ENCODE results near the gene NDUFB11. TPM values are rescaled to one million over a fixed set of nuclear protein-coding genes. Genes with fewer than 3 reads are reported as not detected.
"Not testable (repeated sequence)": the region's sequence is repeated elsewhere in the genome, so short reads cannot be mapped to it uniquely, and the experiment has no call there.

NDUFB11 gene
- total RNA-seq, 1 donor from 2014 or later, result 212 TPM

DNA sequence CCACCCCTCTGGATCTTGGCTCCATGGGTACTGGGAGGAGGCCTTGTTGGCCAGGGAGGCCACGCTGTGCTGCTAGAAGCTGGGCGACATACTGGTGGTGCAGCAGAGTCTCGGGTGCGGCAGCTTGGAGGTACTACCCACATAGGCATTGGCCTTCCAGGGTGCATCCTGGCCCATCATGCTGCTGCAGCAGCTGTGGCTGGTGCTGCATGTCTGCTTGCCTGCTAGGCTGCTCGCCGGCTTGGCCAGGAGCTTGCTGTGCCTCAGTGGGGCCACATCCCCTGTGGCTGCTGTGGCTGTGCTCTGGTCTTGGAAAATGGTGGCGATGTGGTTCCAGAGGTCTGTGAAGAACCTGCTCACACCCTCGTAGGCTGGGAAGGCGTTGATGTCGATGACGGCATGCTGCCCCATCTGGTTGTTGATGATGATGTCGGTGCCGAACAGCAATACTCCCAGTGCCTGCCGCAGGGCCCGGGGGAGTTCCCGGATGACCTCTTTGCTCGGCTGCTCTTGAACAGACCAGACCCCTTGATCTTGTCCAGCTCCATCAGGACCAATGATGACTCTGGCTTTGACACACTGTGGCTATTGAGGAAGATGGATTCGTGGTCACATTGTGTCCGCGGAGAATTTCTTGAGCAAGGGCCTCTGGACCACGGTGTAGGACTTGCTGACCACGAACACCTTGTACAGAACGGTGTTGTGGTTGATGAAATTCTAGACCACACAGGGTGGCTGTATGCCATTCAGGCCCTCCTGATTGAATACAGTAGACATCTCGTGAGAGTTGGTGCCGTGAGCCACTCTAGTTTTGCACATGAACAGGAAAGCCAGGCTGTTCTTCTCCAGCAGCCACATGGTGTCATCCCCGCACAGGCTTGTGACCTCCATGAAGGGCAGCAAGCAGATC lies 12.4 kb upstream of the NDUFB11 start:
- intact Hi-C loops (cut with DNase I), result no loop called here
- ATAC-seq, result no peak
- DNase-seq (ENCODE audit: missing footprints), result no peak

- DNase-seq (ENCODE audit: missing footprints) (no peak), ATAC-seq (no peak)
- intact Hi-C loops (cut with DNase I), result no loop called here
These were observed 6.9 kb upstream of the NDUFB11 start for GRCh38 chrX:47151435-47151834.

GRCh38 chrX:47148946-47149345 lies 4.4 kb upstream of the NDUFB11 start:
- ATAC-seq, result no peak
- DNase-seq (ENCODE audit: missing footprints), result no peak
- intact Hi-C loops (cut with DNase I), result no loop called here

DNA sequence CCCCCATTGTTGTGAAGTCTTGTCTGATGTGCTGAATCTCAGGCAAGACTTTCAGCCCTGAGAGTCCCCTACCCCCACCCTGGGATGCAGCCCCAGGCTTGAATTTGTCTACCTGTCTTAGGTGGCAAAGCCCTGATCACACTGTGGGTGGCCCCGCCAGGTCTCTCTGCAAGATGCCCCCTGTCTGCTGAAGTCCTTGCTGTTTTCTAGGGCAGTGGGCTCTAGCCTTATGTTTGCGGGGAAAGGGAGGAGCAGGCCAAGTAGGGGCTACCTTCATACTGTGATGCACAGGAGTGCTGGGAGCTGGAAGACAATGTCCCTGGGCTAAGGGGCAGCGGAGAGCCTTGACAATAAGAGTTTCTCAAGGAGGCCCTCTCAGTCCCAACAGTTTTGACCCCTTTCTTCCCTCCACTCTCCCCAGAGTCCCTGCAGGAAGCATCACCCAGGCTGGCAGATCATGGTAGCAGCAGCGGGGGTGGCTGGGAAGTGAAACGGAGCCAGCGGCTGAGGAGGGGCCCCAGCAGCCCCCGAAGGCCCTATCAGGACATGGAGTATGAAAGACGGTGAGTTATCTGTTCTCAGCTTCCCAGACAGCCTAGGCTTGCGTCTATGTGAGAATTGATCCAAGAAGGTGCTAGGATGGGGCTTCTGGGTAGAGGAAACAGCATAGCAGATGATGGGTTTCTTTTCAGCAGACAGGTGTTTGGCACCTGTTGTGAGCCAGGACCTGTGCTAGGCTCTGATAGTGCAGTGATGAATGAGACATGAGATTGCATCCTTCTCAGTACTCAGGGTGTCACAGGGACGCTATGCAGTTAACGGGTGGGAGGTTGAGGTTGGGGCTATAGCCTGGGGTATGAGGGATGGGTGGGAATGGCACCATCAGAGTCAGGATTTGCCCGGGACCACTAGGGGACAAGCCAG lies 2.7 kb upstream of the NDUFB11 start:
- intact Hi-C loops (cut with DNase I), result no loop called here
- no peak for DNase-seq (ENCODE audit: missing footprints)
- ATAC-seq, result no peak

DNA sequence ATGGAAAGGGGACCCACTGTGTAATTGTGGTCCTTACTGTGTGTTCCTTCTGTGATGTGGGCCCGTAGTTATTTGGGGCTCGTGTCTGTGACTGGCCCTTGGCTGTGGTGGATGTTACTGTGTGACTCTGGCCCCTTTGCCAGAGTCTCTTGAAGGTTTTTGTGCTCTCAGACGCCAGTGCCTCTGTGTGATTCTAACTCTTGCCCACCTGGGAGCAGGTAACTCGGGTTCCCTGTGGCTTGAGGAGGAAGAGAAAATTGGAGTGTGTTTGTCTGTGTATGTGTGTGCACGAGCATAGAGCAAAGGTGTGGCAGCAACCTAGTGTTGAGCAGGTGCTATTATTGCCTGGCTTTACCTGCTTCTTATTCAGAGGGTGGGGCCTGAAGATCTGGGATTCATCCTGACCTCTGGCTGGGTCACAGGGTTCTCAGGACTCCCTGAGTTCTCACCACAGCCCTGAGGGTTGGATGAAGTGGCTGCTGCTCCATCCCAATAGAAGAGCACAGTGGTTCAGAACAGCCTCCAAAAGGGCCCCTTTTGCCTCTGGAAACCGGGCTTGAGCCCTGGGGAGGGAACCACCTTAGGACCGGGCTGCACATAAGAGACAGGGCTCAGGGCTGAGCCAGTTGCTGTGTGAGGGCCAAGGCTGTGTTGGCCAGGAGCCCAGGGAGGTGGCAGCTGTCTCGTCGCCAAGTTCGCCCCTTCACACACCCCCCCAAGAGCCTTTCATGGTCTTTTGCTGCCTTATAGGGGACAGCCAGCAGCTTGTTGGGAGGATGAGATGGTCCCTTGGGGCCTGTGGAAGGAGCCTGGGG lies 1.8 kb upstream of the NDUFB11 start:
- ATAC-seq, result no peak
- intact Hi-C loops (cut with DNase I), result no loop called here

DNA sequence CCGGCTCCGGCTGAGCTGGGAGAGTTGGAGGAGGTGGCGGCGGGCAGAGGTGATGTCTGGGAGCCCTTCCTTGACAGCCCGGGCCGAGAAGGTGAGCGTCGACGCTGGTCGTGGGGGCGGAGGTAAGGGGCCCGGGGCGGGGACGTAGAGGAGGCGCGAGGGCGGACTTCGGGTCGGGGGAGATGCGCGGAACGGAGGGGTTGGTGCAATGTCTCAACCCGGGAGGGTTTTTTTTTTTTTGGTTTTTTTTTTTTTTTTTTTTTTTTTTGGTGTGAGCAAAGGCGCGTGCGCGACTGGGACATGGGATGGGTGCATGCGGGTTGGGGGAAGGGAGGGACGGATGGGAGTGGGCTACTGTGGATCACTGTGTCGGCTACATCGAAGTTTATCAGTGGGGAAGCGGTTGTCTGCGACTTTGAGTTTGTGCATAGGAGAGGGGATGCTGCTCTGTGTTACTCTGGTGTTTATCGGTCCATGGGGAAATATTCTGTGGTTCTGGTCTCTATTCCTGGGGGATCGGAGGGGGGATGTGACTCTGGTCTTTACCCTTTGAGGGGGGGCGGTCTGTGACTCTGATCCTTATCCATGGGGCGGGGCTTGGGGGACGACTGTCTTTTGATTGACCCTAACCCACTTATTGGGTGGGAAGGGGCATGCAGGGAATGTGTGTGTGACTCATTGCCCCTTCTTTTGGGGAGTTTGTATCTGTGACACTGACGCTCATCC lies 1.1 kb upstream of the NDUFB11 start:
- ATAC-seq (peak; percentile 17), DNase-seq (ENCODE audit: missing footprints) (no peak)
- intact Hi-C loops (cut with DNase I), result loop anchor here (2.0 kb wide), 1 partner anchor 17 kb away; no protein-coding TSS in a partner anchor

More for the DNA sequence above, 1.8 kb upstream of the NDUFB11 start:
- DNase-seq (ENCODE audit: missing footprints), result no peak

GRCh38 chrX:47143894-47144625 lies 442 bp downstream of the NDUFB11 start:
- ATAC-seq, result peak; percentile 35
- intact Hi-C loops (cut with DNase I), result loop anchor here (2.0 kb wide), 1 partner anchor 15 kb away; no protein-coding TSS in a partner anchor
- DNase-seq (ENCODE audit: missing footprints), result no peak

GRCh38 chrX:47138171-47138570 lies 6.3 kb downstream of the NDUFB11 start:
- no peak for ATAC-seq
- intact Hi-C loops (cut with DNase I), result no loop called here
- DNase-seq (ENCODE audit: missing footprints), result no peak

DNA sequence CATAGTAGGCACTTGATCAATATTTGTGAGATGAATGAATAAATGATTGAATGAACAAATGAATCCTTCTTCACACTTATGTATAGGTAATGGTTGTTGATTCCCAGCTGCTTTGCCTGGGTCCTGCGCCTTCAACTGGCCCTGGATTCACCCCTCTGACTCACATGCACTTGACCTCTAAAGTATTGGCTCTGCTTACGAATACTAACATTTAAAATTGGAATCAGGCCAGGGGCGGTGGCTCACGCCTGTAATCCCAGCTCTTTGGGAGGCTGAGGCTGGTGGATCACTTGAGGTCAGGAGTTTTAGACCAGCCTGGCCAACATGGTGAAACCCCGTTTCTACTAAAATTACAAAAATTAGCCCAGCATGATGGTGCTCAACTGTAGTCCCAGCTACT lies 8.9 kb downstream of the NDUFB11 start:
- intact Hi-C loops (cut with DNase I); ATAC-seq: not testable (repeated sequence)

GRCh38 chrX:47133493-47133892 lies 11.0 kb downstream of the NDUFB11 start:
- DNase-seq (ENCODE audit: missing footprints) (no peak), ATAC-seq (no peak)
- intact Hi-C loops (cut with DNase I), result no loop called here

More for the DNA sequence above, 8.9 kb downstream of the NDUFB11 start:
- not testable (repeated sequence) for DNase-seq (ENCODE audit: missing footprints)

GRCh38 chrX:47129899-47130358 lies 14.6 kb downstream of the NDUFB11 start:
- ATAC-seq (no peak), DNase-seq (ENCODE audit: missing footprints) (no peak)
- intact Hi-C loops (cut with DNase I), result loop anchor here (2.0 kb wide), 1 partner anchor 15 kb away; the partner anchor contains the start of genes NDUFB11 and RBM10

DNA sequence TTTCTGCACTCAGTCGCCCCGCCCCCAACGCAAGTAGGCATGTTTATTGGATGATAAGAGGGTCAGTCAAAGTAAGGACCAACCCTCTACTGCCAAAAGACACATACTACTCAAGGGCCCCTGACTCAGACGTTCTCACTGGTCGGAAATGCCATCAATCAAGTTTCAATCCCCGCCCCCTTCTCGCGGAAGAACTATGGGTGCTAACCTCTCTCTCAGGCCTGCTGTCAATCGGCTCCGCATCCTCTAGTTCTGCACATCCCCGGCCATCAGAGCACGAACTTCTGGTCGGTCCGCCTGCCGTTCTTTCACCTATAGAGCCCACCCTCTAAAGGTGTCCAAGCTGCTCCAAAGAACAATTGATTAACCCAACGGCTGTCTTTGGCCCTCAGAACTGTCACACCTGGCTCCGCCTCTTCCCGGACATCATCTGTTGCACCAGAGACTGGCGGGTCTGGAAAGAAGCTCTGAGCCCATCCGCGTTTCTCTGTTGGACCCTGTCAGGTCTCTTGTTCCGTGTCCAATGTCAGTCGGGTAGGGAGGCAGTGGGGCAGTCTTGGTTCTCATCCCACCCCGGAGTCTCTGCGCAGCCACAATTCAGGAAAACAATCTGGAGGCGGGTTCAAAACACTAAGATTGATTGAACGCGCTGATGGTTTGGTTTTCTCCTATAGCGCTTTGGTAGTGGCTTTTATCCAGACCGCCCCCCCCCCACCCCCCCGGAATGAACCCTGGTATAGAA lies 15.2 kb downstream of the NDUFB11 start:
- intact Hi-C loops (cut with DNase I), result loop anchor here (2.0 kb wide), 1 partner anchor 15 kb away; the partner anchor contains the start of genes NDUFB11 and RBM10
- ATAC-seq (peak; percentile 99), DNase-seq (ENCODE audit: missing footprints) (peak; percentile 93)

GRCh38 chrX:47124466-47124865 lies 20.0 kb downstream of the NDUFB11 start:
- intact Hi-C loops (cut with DNase I); DNase-seq (ENCODE audit: missing footprints); ATAC-seq: not testable (repeated sequence)

GRCh38 chrX:47116551-47117110 lies 27.9 kb downstream of the NDUFB11 start:
- intact Hi-C loops (cut with DNase I); DNase-seq (ENCODE audit: missing footprints); ATAC-seq: not testable (repeated sequence)

GRCh38 chrX:47112316-47112954 lies 32.1 kb downstream of the NDUFB11 start:
- no peak for DNase-seq (ENCODE audit: missing footprints)
- peak; percentile 28 for ATAC-seq
- intact Hi-C loops (cut with DNase I), result no loop called here
